Endothelial cell of umbilical vein (primary cell): Measurements from ENCODE around the gene ICAM5. TPM values are rescaled to one million over a fixed set of nuclear protein-coding genes. Genes with fewer than 3 reads are reported as not detected.

Experiments
- BruUV-seq: library from RNA; stranded (reverse); fragments of 400-500 nt; replicated peaks from 2 replicates; lab custom pipeline; 2021; lab: Mats Ljungman, UMichigan
- CTCF ChIA-PET: fragments of 300-600, 350-600 bp; sonication (Branson Sonifier 250); formaldehyde crosslinking; loops from one replicate; lab custom pipeline; 2021; ENCODE audit warnings: antibody characterized with exemption, inconsistent platforms; lab: Charles Lee
- POLR2A ChIA-PET: fragments of 300-600, 350-600 bp; sonication (Branson Sonifier 250); formaldehyde crosslinking; loops from one replicate; lab custom pipeline; 2021; ENCODE audit warnings: antibody characterized with exemption, inconsistent platforms; lab: Charles Lee
- DNase-seq: peaks from one replicate; pipeline ENCODE4 v3.0.0-alpha.2; 2011; ENCODE audit warnings: low read depth, low spot score
- FAIRE-seq: peaks from 2 replicates; lab custom pipeline; 2011; peaks lifted over from hg19 to GRCh38; lab: Jason Lieb, UNC
- H2AFZ ChIP-seq: 2 replicates; pipeline ENCODE4 v1.6.0; 2012; ENCODE audit warnings: low read depth, low read length, control low read depth, inconsistent platforms
- H3K27ac ChIP-seq: 2 replicates; pipeline ENCODE4 v1.5.1; 2011; ENCODE audit warnings: low read depth, mild to moderate bottlenecking, control low read depth, low read length, moderate library complexity; ENCODE audit not compliant: insufficient read depth
- H3K27me3 ChIP-seq, 2 experiments: 2 replicates each; pipeline versions ENCODE4 v1.6.0 to v1.6.1; 2011; ENCODE audit warnings: low read length in 2 of 2, mixed read lengths in 1 of 2; ENCODE audit not compliant: control insufficient read depth in 2 of 2, insufficient read depth in 2 of 2
- H3K36me3 ChIP-seq, 2 experiments: 2 replicates in 1 of 2; 3 replicates in 1 of 2; pipeline ENCODE4 v1.5.1; 2011; ENCODE audit warnings: low read length in 2 of 2, mild to moderate bottlenecking in 1 of 2, moderate library complexity in 1 of 2; ENCODE audit not compliant: control insufficient read depth in 2 of 2, insufficient read depth in 2 of 2; ENCODE audit errors: extremely low read depth in 1 of 2
- H3K4me1 ChIP-seq: 3 replicates; pipeline ENCODE4 v1.5.1; 2011; ENCODE audit warnings: mild to moderate bottlenecking, low read length; ENCODE audit not compliant: control insufficient read depth, insufficient read depth; ENCODE audit errors: extremely low read depth
- H3K4me2 ChIP-seq: 2 replicates; pipeline ENCODE4 v1.6.1; 2011; ENCODE audit warnings: low read length, control low read depth, mixed read lengths; ENCODE audit not compliant: insufficient read depth
- H3K4me3 ChIP-seq, 3 experiments: fragments of 200-600 bp in 1 of 3; sonication (generic), shearing (Covaris generic) in 1 of 3; replicated peaks in 1 of 3; 2 replicates each; pipeline ENCODE4 v1.5.1; 2011 to 2016; ENCODE audit warnings: control low read depth in 3 of 3, low read length in 3 of 3, mild to moderate bottlenecking in 2 of 3, inconsistent platforms in 1 of 3, low read depth in 1 of 3, moderate library complexity in 1 of 3; ENCODE audit not compliant: insufficient read depth in 1 of 3
- H3K79me2 ChIP-seq: 2 replicates; pipeline ENCODE4 v1.6.0; 2012; ENCODE audit warnings: low read length, inconsistent platforms; ENCODE audit not compliant: control insufficient read depth, insufficient read depth
- H3K9ac ChIP-seq: replicated peaks from 2 replicates; pipeline ENCODE3; 2011; ENCODE audit warnings: low read length, control low read depth; ENCODE audit not compliant: insufficient read depth; ENCODE audit errors: extremely low read depth
- H3K9me1 ChIP-seq: replicated peaks from 3 replicates; pipeline ENCODE4 v1.6.0; 2011; ENCODE audit warnings: mild to moderate bottlenecking, low read length; ENCODE audit not compliant: control insufficient read depth, insufficient read depth; ENCODE audit errors: extremely low read depth
- H3K9me3 ChIP-seq: replicated peaks from 2 replicates; pipeline ENCODE4 v1.5.1; 2012; ENCODE audit warnings: low read length, inconsistent platforms; ENCODE audit not compliant: control insufficient read depth, insufficient read depth
- H4K20me1 ChIP-seq: replicated peaks from 2 replicates; pipeline ENCODE3; 2011; ENCODE audit warnings: mild to moderate bottlenecking, low read length; ENCODE audit not compliant: control insufficient read depth, insufficient read depth; ENCODE audit errors: extremely low read depth
- EZH2 ChIP-seq: IDR thresholded peaks from 2 replicates; pipeline ENCODE4 v1.6.1; 2012; ENCODE audit warnings: borderline replicate concordance, low read depth, mild to moderate bottlenecking, moderate library complexity, low read length, inconsistent platforms; ENCODE audit not compliant: severe bottlenecking
- FOS ChIP-seq: IDR thresholded peaks from 2 replicates; pipeline ENCODE4 v1.6.1; 2011; ENCODE audit warnings: mild to moderate bottlenecking, low read length, moderate library complexity, borderline replicate concordance; ENCODE audit not compliant: insufficient read depth
- GATA2 ChIP-seq: IDR thresholded peaks from 2 replicates; pipeline ENCODE4 v1.7.0; 2011; ENCODE audit warnings: low read depth, mild to moderate bottlenecking, moderate library complexity, mixed read lengths, low read length; ENCODE audit not compliant: insufficient read length, insufficient read depth
- JUN ChIP-seq: IDR thresholded peaks from 2 replicates; pipeline ENCODE4 v1.6.1; 2011; ENCODE audit warnings: borderline replicate concordance, low read depth; ENCODE audit not compliant: insufficient read length, insufficient read depth
- MYC ChIP-seq: IDR thresholded peaks from one replicate; pipeline ENCODE4 v1.6.1; 2011; ENCODE audit warnings: mild to moderate bottlenecking, low read depth, low read length
- POLR2A ChIP-seq: IDR thresholded peaks from 2 replicates; pipeline ENCODE4 v1.6.1; 2012; ENCODE audit warnings: low read depth, mild to moderate bottlenecking, control low read depth, low read length
- POLR2AphosphoS5 ChIP-seq: IDR thresholded peaks from 2 replicates; pipeline ENCODE4 v1.6.1; 2012; ENCODE audit warnings: low read depth, mild to moderate bottlenecking, control low read depth, low read length, moderate library complexity; ENCODE audit not compliant: insufficient read depth
- dilution Hi-C: fragments of 300-500 bp; cut with MboI; formaldehyde crosslinking; loops from one replicate; pipeline ENCODE4 v1.15.0; 2019; ENCODE audit warnings: low sequenced_read_pairs; ENCODE audit not compliant: extremely low pct_ligation_motif_present
- intact Hi-C: fragments of 100-400 bp; cut with micrococcal nuclease; formaldehyde crosslinking; loops from one replicate; pipeline ENCODE4 v1.10.0; 2022
- polyA plus RNA-seq, 4 experiments: library from polyadenylated mRNA; depleted of rRNA in 3 of 4; stranded (reverse) in 3 of 4; unstranded in 1 of 4; fragments of >200 nt; gene quantifications; 2 replicates each; pipeline versions ENCODE4 v1.2.1 to v1.2.3, GENCODE V29; 2011 to 2012; ENCODE audit warnings: missing spikeins in 1 of 4
- total RNA-seq: library from RNA; stranded (reverse); gene quantifications from 2 replicates; pipeline ENCODE4 v1.2.3, GENCODE V29; 2021

ICAM5 gene
- total and polyA plus RNA-seq, 2 donors (not counting 3 experiments of a cell fraction or from before 2014, with no cell fraction given): 0.10 to 0.40 TPM

DNA sequence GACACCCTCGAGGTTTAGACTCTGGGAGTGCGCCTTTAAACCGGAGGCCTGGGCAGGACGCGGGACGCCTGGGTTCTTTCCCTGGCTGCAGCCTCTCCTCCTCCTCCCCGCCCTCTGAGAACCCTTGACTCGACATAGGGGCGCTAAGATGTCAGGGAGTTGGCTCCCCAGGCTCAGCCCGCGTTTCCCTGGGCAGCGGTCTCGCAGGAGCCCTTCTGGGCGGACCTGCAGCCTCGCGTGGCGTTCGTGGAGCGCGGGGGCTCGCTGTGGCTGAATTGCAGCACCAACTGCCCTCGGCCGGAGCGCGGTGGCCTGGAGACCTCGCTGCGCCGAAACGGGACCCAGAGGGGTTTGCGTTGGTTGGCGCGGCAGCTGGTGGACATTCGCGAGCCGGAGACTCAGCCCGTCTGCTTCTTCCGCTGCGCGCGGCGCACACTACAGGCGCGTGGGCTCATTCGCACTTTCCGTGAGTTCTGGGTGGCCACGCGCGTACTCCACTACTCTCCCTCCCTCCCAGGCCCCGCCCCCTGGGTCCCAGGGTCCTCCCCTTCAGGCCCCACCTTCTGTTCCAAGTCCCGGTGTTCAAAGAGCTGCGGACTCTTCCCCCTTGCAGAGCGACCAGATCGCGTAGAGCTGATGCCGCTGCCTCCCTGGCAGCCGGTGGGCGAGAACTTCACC is 1.3 kb downstream of the ICAM5 start:
- no peak overlapping the region for H3K9ac ChIP-seq
- TF ChIP-seq MYC (no peak), EZH2 (peak; percentile 14)
- BruUV-seq: no TSS peak
- intact Hi-C loops: loop anchor here (2.0 kb wide), 1 partner anchor 44 kb away; no protein-coding TSS in a partner anchor
- peak overlapping the region in 2 of 3 experiments; percentile 10 to 20 for H3K4me3 ChIP-seq
- peak overlapping the region; percentile 6 for H2AFZ ChIP-seq
- no peaks in the 10 kb centered on the region for H4K20me1 ChIP-seq
- DNase-seq (no peak), FAIRE-seq (peak; percentile 68)
- H3K9me1 ChIP-seq: no peaks in the 10 kb centered on the region
- H3K79me2 ChIP-seq: no peaks in the 10 kb centered on the region
- no peak overlapping the region for H3K27ac ChIP-seq
- dilution Hi-C loops: no loop called here
- no peaks in the 10 kb centered on the region for H3K9me3 ChIP-seq
- peak overlapping the region; percentile 43 for H3K4me2 ChIP-seq
- peaks cover 29% of the 10 kb centered on the region for H3K4me1 ChIP-seq
- H3K36me3 ChIP-seq: no peaks in the 10 kb centered on the region
- POLR2A ChIA-PET: interaction anchor here (2.2 kb wide), 1 partner anchor 20 kb away, joined by 15 read pairs; the partner anchor contains the start of gene ICAM1
- peaks cover 53 to 68% of the 10 kb centered on the region in 2 experiments for H3K27me3 ChIP-seq
- CTCF ChIA-PET: interaction anchor here (0.6 to 3.2 kb wide), 10 partner anchors 14 to 108 kb away, joined by 3 to 18 read pairs (median 4); partner anchors contain the start of genes ICAM1 and RAVER1

DNA sequence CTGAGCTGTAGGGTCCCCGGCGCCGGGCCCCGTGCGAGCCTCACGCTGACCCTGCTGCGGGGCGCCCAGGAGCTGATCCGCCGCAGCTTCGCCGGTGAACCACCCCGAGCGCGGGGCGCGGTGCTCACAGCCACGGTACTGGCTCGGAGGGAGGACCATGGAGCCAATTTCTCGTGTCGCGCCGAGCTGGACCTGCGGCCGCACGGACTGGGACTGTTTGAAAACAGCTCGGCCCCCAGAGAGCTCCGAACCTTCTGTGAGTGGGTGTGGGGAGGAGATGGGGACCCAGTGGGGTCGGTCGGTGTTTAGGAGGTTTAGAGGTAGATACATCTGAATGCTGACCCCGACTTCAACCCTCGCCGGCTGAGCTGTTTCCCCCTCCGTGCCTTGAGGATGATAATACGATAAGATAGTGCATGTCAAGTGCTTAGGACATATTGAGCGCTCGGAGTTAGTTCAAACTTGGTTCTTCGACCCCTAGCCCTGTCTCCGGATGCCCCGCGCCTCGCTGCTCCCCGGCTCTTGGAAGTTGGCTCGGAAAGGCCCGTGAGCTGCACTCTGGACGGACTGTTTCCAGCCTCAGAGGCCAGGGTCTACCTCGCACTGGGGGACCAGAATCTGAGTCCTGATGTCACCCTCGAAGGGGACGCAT is 1.9 kb downstream of the ICAM5 start:
- H3K36me3 ChIP-seq: no peaks in the 10 kb centered on the region
- no peak for DNase-seq
- intact Hi-C loops: loop anchor here (2.0 kb wide), 1 partner anchor 43 kb away; no protein-coding TSS in a partner anchor
- no peaks in the 10 kb centered on the region for H3K79me2 ChIP-seq
- H2AFZ ChIP-seq: peak overlapping the region; percentile 6
- BruUV-seq: no TSS peak
- CTCF ChIA-PET: interaction anchor here (0.6 to 3.2 kb wide), 11 partner anchors 13 to 108 kb away, joined by 3 to 18 read pairs (median 4); partner anchors contain the start of genes ICAM1 and RAVER1
- H3K9me3 ChIP-seq: no peaks in the 10 kb centered on the region
- H3K4me2 ChIP-seq: peak overlapping the region; percentile 43
- peaks cover 28% of the 10 kb centered on the region for H3K4me1 ChIP-seq
- H3K9me1 ChIP-seq: no peaks in the 10 kb centered on the region
- dilution Hi-C loops: no loop called here
- peak overlapping the region in 2 of 3 experiments; percentile 10 to 20 for H3K4me3 ChIP-seq
- no peak for FAIRE-seq
- H3K27me3 ChIP-seq: peaks cover 54 to 71% of the 10 kb centered on the region in 2 experiments
- POLR2A ChIA-PET: interaction anchor here (2.2 kb wide), 1 partner anchor 21 kb away, joined by 15 read pairs; the partner anchor contains the start of gene ICAM1
- H3K9ac ChIP-seq: no peak overlapping the region
- no peaks in the 10 kb centered on the region for H4K20me1 ChIP-seq
- TF ChIP-seq FOS (no peak), EZH2 (peak; percentile 17), POLR2AphosphoS5 (no peak), JUN (no peak), GATA2 (no peak), POLR2A (no peak)
- H3K27ac ChIP-seq: no peak overlapping the region
